SK-N-SH (cell line): ENCODE data around the gene TIGD7.

Experiments
- CTCF ChIP-seq: fragments of 200-600 bp; sonication (generic); IDR thresholded peaks from 2 replicates; pipeline ENCODE4 v1.6.1; 2017; ENCODE audit warnings: antibody characterized with exemption, mild to moderate bottlenecking, moderate library complexity
- EP300 ChIP-seq, 2 experiments: IDR thresholded peaks; 2 replicates each; pipeline versions ENCODE4 v1.4.0 to v1.6.1; 2012; ENCODE audit warnings: borderline replicate concordance in 1 of 2, low read depth in 1 of 2, low read length in 1 of 2
- GABPA ChIP-seq: IDR thresholded peaks from 2 replicates; pipeline ENCODE4 v1.4.0; 2012; ENCODE audit warnings: low read depth, mild to moderate bottlenecking
- MEF2A ChIP-seq: IDR thresholded peaks from 2 replicates; pipeline ENCODE4 v1.4.0; 2012; ENCODE audit warnings: low read depth, borderline replicate concordance
- POLR2AphosphoS5 ChIP-seq: IDR thresholded peaks from 2 replicates; pipeline ENCODE4 v1.6.1; 2012; ENCODE audit warnings: low read depth, low read length
- RCOR1 ChIP-seq: fragments of 150-350 bp; IDR thresholded peaks from 2 replicates; pipeline ENCODE4 v1.6.1; 2017; ENCODE audit warnings: antibody characterized with exemption, low read length
- REST ChIP-seq: IDR thresholded peaks from 2 replicates; pipeline ENCODE4 v1.6.1; 2012; ENCODE audit warnings: mild to moderate bottlenecking, low read depth, low read length, moderate library complexity
- TAF1 ChIP-seq: IDR thresholded peaks from 2 replicates; pipeline ENCODE4 v1.6.1; 2012; ENCODE audit warnings: low read depth, mild to moderate bottlenecking, low read length, moderate library complexity, borderline replicate concordance

- no peak for TF ChIP-seq CTCF
- no peak for TF ChIP-seq REST
- no peak for TF ChIP-seq RCOR1
- TF ChIP-seq TAF1: no peak
- no peak for TF ChIP-seq EP300 (IDR thresholded peaks at IDR 0.05; ENCODE audit: borderline replicate concordance in 1 of 2, low read depth in 1 of 2, low read length in 1 of 2)
- no peak for TF ChIP-seq MEF2A
- no peak for TF ChIP-seq POLR2AphosphoS5
- no peak for TF ChIP-seq GABPA
Observed at GRCh38 chr16:3321816-3322215, 16.6 kb upstream of the TIGD7 start.
